ENCODE data around the gene JAKMIP2.

JAKMIP2 gene

DNA sequence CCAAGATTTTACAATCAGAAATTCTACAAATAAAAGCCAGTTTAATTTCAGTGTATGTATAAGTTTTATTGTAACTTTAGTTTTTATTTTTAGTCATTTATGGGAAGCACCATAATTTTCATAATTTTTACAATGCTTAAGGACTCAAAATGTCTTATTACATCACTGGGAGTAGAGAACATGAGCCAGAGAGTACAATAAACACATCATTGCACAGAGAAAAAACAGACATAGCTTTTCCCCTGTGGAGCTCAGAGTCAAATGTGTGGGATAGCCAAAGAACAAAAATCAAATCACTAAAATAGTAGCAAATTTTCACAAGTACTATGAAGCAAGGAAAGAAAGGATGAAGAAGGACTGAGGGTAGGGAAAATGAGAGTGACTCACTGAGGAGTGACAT is 5.5 kb upstream of the JAKMIP2 start:
- no peak for DNase-seq (ENCODE audit: low read depth in 2 of 2)

DNA sequence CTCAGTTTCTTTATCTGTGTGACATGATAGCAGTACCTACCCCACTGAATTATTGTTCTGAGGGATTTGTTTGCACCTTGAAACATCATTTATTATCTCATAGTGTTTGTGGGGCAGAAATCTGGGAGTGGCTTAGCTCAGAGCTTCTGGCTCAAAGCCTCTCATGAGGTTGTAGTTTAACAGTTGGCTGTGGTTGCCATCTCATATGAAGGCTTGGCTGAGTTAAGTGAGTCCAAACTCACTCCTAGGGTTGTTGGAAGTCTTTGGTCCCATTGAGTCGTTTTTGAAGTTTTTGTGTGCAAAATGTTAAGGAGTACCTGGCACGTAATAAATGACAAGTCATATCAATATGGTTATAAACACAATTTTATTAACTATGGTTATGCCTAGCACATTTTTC is 3.6 kb upstream of the JAKMIP2 start:
- no peak for DNase-seq (ENCODE audit: low read depth in 2 of 2)

DNA sequence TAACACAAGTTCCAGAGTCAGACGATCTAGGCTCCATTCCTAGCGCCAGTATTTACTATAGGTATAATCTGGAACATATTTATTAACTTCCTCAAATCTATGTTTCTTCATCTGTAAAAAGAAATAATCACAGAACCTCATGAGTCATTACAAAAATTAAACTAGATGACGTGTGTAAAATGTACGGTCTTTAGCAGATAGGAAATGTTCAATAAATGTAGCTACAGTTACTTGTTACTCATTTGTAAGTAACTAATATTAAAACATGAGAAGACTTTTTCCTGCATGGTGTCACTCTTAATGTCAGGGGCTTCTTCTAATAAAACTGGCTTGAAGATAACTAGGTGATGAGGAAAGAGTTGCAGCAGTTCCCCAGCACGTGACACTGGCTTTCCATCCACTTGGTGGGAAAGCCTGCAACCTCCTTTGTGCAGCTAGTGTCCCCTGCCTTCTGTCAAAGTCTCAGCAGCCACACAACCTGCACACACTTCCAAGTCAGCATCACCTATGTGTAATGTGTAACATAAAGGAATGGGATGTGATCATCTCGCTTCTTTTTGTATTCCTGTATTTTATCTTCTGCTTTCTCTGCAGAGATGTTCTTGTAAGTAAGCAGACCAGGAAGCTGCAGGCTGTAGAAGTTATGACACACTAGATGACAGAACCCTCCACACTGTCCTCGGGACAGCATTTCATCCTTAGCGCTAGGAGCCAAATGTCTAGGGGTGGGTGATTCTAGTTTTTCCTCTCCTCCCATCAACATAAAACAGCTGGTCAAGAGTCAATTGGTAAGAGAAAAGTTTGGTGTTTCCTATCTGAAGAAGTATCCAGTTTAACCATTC is 1.8 kb upstream of the JAKMIP2 start:
- DNase-seq (ENCODE audit: low read depth in 2 of 2): no peak

DNA sequence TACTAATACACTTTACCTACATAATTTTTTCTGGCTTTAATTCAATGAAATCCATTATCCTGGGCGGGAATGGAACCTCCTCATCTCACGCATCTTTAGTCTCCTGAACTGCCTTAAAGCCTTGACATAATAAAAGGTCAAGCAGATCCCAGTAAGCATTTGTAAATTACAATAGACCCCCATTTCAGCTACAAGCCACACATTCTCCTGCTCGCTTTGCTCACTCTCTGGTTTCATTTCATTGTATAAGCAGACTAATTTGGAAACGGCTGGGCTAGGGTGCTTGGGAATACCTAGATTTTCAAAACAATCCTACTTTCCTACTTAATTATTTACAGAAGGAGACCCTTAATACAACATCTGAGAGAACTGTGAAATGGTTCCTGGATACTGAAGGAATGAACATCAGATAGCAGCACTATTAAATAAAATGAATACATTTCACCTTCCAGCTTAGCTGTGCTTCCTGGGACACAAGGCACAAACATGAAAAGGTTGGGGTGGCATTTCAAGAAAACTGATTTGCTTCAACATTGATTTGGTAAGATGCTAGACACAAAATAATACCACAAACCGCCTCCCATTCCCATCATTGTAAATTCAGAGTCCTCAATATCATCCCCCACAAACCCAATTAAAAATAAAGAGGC is 1.5 kb downstream of the JAKMIP2 start:
- DNase-seq (ENCODE audit: low read depth in 2 of 2): no peak

DNA sequence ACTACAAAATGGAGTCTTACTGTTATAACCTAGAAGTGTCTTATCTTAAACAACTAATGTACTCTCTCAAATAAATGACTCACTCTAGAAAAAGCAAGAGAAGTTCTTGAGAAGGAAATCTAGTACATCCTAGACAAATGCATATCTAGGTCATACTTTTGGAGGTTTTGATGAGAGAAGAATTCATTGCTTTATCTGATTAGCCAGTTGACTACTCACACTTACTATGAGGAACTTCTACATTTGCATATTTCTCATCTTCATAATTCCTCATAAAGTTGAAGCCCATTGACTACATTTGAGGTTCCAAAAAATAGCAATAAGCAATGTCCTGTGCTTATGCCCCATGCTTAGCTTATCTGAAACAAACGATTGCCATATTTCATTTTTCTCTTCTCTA is 2.8 kb downstream of the JAKMIP2 start:
- no peak for DNase-seq (ENCODE audit: low read depth in 2 of 2)

DNA sequence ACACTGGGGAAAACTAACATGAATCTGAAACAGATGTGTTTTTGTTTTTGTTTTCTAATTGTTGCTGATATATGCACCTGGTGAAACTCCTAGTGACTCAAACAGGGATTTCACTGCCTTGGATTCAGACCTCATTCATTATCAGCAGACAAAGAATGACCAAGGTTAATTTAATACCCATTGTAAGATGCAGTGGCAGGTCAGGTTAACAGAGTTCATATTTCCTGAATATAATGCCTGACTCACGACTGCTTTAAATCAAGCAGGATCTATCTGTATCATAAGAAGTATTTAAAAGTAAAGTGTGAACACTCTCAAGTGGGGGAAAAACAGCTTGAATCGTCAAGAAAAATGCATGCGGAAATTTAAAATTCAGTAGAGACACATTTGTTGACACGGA is 5.5 kb downstream of the JAKMIP2 start:
- DNase-seq (ENCODE audit: low read depth in 2 of 2): no peak

DNA sequence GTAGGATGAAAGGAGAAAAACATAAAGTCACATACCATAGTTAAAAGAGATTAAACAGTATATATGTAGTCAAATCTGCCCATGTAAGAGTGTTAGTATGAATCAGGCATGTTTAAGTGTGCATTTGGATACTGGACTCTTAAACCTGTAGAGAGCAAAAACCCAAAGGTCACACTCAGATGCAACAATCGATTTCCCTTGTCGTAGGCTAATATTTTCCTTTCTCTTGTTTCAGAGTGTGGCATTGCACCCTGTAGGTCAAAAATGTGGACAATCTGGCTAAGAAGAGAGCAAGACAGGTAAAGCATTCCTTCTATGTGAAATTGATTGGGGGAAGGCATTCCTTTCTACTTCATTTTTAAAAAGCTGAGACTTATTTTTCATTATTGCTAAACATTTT is 8.9 kb downstream of the JAKMIP2 start:
- no peak for DNase-seq (ENCODE audit: low read depth in 2 of 2)

DNA sequence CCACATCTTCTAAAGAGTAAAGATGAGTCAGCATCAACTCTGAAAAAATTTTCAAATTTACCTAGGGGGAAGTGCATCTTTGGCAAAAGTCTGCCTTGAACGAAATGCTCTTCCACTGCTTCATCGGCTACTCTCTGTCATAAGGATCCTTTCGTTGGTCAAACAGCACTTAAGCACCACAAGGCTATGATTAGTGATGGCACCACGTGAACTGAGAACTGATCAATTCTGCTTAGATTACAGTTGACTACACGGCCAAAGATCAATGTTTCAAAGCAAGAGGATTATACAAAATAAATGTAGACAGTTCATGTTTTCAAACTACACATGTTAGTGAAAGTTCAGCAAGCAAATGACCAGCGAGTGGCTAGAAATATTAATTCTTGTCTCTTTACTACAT is 9.4 kb downstream of the JAKMIP2 start:
- DNase-seq (ENCODE audit: low read depth in 2 of 2): no peak

DNA sequence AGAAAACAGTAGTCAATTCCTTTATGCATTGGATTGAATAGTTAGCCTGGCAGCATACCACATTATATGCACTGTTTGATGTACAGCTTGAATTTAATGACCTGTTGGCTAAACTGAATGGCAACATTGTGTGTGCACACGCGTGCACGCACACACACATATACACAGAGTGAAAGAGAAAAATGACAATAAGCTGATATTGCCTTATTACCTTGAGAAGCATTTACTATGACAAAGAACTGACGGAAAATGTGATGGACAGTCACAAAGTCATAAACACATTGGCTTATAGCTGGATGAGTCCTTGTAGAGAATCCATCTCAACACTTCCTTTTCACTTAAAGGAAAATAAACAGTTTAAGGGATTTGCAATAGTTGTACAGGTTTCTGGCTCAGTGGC is 15.5 kb downstream of the JAKMIP2 start:
- no peak for DNase-seq (ENCODE audit: low read depth in 2 of 2)

DNA sequence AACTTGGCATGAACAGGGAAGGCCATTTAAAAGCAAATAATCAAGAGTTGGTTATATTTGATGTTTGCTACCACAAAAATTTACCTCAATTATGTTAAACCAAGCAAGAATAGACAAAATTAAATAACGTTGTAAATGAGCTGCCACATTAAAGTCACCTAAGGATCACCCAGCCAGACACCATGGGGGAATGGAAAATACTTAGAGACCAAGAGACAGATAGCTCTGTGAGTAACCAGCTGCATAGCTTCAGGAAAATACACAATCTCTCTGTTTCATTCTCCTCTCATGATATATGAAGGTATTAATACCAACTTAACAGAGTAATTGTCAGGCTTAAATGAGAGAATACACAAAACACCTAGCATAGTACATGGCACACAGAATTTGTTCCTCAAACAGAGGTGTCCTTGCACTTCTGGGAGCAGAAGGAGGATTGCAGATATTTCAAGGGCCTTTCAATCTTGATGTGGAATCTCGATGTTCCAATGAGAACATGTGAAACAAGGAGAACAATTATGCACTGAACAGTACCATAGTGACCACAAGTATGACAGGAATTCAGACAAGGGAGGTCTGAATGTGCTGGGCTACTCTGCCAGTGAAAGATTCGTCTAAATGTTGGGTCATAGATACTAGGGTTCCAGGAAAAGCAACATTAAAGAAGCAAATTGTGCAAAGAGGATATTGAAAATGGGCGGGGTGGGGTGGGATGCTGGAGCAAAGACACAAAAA is 18.6 kb downstream of the JAKMIP2 start:
- no peak for DNase-seq (ENCODE audit: low read depth in 2 of 2)

DNA sequence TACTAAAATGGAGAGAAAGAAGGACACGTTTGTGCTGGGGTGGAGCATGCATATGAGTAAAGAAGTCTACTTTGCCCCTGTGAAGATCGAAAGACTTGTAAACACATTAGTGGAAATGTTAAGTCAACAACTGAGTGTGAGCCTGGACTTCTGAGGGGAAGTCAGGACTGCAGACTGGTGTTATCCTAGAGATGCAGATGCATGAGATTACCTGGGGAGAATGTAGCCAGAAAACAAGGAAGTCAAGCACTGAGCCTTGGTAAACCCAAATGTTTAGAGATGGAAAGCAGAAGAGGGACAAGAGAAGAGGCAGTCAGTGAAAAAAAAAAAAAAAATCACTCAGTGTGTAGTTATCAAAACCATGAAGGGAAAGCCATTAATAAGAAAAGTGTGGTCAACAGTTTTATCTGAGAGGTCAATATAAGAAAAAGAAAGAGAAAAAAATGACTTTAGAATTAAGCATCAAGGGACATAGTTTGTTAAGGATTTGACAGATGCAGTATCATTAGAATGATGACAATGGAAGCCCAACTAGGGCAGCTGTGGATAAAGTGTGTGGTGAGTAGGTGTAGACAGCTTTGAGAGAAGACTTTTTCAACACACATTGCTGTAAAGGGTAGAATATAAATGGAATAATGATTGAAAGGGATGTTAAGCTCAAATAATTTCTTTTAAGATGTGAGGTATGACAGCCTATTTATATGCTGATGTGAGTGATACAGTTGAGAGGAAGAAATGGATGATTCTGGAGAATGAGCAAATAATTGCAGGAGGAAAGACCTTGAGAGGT is 22.2 kb downstream of the JAKMIP2 start:
- no peak for DNase-seq (ENCODE audit: low read depth in 2 of 2)

DNA sequence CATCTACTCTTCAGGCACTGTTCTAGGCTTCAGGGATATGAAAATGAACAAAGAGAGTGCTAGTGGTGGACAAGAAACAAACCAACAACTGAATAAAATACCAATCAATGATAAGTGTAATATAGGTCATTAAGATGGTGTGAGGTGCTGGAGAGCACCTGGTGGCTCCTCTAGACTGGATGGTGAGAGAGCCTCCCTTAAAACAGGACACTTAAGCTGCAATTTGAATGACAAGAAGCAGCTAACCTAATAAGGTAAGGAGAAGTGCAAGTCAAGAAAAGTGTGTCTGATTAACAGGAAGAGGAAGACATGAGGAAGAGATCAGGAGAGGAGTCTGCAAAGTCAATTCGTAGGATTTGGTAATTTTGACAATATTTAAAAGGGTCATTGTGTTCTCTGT is 23.1 kb downstream of the JAKMIP2 start:
- no peak for DNase-seq (ENCODE audit: low read depth in 2 of 2)

DNA sequence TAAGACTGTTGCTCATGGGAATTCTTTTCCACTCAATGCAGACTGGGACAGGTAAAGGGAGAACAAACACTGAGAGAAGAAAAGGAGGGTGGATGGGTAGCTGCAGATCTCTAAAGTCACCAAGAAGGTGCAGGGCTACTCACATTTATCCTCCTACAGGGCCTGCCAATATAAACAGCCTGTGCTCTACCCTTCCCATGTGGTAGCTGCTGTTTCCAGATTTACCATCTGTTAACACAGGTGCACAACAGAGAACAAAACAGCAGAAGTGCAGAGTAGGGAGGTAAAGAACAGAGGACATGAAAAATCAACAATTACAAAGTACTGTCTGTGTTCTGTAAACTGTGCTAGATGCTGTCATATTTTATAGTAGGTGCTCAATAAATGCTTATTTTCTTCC is 26.0 kb downstream of the JAKMIP2 start:
- DNase-seq (ENCODE audit: low read depth in 2 of 2): no peak

DNA sequence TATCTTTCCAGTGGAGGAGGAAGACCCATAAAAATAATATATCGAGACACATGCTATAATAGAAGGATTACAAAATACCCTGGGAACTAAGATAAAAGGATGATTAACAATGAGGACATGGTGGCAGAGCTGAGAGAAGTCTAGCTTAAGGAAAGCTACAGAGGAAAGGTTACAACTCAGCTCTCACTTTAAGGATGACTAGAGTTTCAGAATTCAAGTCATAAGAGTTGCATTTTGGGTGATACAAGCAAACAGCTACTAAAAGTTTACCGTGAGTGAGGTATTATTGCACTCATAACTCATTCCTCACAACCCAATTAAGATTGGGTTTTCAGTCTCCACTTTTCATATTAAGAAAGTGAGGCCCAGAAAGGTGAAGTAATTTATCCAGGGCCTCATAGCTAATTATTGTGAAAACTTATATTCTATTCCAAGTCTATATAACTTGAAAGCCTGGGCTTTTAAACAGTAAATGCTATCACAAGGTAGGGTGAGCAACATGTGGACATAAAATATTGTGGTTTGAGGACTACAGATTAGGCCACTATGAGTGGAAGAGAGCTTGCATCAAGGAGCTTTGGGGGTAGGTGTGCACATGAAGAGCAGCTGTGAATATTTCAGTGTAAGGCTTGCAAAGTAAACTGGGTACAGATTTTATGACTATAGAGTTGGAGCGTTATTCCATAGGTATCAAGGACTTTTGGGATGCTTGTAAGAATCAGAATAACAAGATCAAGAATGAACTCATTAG is 28.0 kb downstream of the JAKMIP2 start:
- DNase-seq (ENCODE audit: low read depth in 2 of 2): no peak

DNA sequence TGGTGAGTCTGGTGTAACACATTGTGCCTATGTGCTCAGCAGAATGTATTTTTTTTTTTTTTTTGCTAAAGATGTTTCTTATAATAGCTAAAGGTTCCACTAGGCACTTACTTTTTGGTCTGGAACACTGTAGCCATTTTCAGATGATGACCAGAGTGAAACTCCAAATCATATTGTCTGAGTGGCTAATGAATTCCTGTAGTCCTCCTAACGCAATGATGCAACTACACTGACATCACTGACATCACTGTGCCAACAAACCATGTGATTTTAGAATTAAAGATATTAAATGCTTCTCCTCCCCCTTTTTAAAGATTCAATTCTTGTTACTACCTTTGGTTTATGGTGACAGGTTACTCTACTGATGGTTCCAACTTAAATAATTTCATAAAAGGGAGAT is 28.8 kb downstream of the JAKMIP2 start:
- no peak for DNase-seq (ENCODE audit: low read depth in 2 of 2)

DNA sequence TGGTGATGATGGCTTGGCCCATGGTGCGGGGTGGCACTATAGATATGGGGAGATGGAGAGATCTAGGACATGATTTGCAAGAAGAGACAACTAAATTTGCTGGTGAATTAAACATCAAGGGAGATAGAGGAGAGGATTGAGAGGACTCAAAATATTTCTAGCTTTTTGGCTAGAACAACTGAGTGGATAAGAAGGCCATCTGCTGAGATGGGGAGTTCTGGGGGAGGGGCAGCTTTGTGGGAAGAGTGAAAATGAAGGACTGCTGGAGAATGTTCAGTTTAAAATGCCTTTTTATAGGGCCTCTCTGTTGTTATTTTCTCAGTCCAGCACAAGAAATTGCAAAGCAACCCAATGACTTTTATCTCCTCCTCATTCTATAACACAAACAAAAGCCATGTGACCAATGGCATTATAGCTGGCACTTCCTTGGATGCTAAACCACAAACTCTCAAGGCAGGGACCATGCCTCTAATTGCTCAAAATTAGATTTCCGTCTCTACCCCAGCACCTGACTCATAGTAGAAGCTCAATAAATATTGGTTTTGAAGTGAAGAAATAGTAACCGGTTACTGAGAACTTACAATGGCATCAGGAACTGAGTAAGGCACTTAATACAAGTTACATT is 29.8 kb downstream of the JAKMIP2 start:
- DNase-seq (ENCODE audit: low read depth in 2 of 2): no peak

DNA sequence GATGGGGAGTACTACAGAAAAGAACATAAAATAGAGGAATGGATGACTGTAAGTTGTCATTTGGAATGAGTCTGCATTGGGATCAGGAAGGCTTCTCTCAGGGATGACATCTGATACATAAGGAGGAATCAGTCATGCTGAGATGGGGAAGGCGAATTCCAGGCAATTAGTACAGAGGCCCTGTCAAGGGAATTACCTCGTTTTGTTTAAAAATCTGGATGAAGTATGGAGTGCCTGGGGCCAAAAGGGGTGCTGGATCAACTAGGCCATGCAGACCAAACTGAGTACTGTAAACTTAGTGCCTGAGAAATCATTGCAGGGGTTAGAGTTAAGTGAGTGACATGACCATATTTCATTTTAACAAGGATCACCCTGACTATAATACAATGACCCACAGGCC is 30.5 kb downstream of the JAKMIP2 start:
- no peak for DNase-seq (ENCODE audit: low read depth in 2 of 2)

DNA sequence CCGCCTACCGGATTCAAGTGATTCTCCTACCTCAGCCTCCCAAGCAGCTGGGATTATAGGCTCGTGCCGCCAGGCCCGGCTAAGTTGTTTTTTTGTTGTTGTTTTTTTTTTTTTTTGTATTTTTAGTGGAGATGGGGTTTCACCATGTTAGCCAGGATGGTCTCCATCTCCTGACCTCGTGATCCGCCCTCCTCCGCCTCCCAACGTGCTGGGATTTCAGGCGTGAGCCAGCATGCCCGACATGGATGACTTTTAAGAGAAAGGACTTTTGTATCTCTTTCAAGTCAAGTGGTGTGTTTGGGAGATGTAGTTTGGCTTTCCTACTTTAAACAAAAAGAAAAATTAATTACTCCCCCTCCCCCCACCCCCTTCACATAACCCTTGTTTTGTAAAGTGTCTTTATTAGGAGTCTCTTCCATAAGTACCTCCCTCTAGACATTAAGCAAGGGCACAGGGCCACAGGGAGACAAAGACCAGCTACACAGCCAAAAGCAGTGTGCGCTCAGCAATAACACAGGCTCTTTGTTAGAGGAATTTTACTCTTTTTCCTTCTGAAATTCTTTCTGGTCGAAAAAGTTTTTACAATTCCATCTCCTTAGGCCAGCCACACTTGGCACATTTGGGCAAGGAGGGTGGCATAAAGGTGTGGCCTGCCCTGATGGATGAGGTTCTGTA is 31.2 kb downstream of the JAKMIP2 start:
- no peak for DNase-seq (ENCODE audit: low read depth in 2 of 2)

DNA sequence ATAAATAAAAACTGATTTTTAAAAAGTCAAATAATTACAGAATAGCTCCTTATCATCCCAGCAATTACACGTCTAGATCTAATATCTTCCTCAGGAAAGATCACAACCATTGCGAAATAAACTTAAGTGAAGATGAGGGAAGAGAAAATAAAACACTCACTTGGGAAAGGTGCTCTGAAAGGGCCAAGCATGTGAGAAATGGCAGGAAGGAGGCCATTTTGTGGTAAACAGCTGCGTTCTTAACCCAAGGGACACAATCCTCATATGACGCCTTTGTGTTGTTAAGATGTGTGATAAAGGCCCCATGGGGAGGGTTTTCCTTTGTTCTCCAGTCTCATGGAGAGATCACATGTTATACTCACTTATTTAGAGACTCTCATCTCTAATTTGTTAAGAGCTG is 32.5 kb downstream of the JAKMIP2 start:
- DNase-seq (ENCODE audit: low read depth in 2 of 2): no peak

DNA sequence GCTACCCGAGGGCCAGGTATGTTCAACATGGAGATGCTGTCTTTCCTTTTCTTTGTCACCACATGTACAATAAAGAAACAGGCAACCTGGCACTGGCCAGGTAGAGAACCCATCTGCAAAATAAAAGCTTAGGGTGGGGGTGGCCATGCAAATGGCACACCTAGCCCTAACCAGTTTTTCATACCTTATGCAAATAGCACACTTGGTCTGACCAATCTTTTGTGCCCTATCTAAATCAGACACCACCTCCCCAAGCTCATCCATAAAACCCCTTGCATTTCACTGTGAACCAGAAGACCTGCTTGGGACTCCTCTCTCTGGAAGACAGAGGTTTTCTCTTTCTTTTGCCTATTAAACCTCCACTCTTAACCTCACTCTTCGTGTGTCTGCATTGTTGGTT is 33.9 kb downstream of the JAKMIP2 start:
- DNase-seq (ENCODE audit: low read depth in 2 of 2): no peak

Measured in stimulated activated CD8-positive, alpha-beta memory T cell treated with anti-CD3 and anti-CD28 coated beads, Interleukin-15, amount 100 ng/mL, for 4 hours (primary cell).